HEK293 (cell line): ENCODE measurements around the gene MTPN.

ENCODE experiments used
- SCRT1 ChIP-seq: fragments of 450-650 bp; formaldehyde crosslinking; IDR thresholded peaks from 2 replicates; pipeline ENCODE4 v1.5.1; 2016; ENCODE audit warnings: missing biosample characterization, missing genetic modification characterization, borderline replicate concordance
- YY1 ChIP-seq: fragments of 450-650 bp; formaldehyde crosslinking; IDR thresholded peaks from 2 replicates; pipeline ENCODE4 v1.5.1; 2018; ENCODE audit warnings: missing biosample characterization, missing genetic modification characterization
- ZBTB8A ChIP-seq: fragments of 450-650 bp; formaldehyde crosslinking; IDR thresholded peaks from 2 replicates; pipeline ENCODE4 v1.5.1; 2016; ENCODE audit warnings: missing biosample characterization, missing genetic modification characterization
- ZNF10 ChIP-seq: fragments of 450-650 bp; formaldehyde crosslinking; IDR thresholded peaks from 2 replicates; pipeline ENCODE4 v1.5.1; 2017; ENCODE audit warnings: missing biosample characterization, missing genetic modification characterization
- ZNF121 ChIP-seq: fragments of 450-650 bp; formaldehyde crosslinking; IDR thresholded peaks from 2 replicates; pipeline ENCODE4 v1.5.1; 2016; ENCODE audit warnings: missing biosample characterization, missing genetic modification characterization
- ZNF132 ChIP-seq: fragments of 450-650 bp; formaldehyde crosslinking; IDR thresholded peaks from 2 replicates; pipeline ENCODE4 v1.5.1; 2017; ENCODE audit warnings: missing biosample characterization, missing genetic modification characterization, borderline replicate concordance
- ZNF629 ChIP-seq: fragments of 450-650 bp; formaldehyde crosslinking; IDR thresholded peaks from 2 replicates; pipeline ENCODE4 v1.5.1; 2017; ENCODE audit warnings: missing biosample characterization, missing genetic modification characterization
- ZNF776 ChIP-seq: fragments of 450-650 bp; formaldehyde crosslinking; IDR thresholded peaks from 2 replicates; pipeline ENCODE4 v1.5.0; 2017; ENCODE audit warnings: missing biosample characterization, missing genetic modification characterization, borderline replicate concordance
- ZNF785 ChIP-seq: fragments of 450-650 bp; formaldehyde crosslinking; IDR thresholded peaks from 2 replicates; pipeline ENCODE4 v1.5.1; 2016; ENCODE audit warnings: missing biosample characterization, missing genetic modification characterization
- TF ChIP-seq, protein P1 (sequence below): fragments of 450-650 bp; formaldehyde crosslinking; IDR thresholded peaks from 2 replicates; pipeline ENCODE4 v1.5.1; 2016; ENCODE audit warnings: missing biosample characterization, missing genetic modification characterization
- TF ChIP-seq, protein P2 (sequence below): fragments of 450-650 bp; formaldehyde crosslinking; IDR thresholded peaks from 2 replicates; pipeline ENCODE4 v1.5.1; 2016; ENCODE audit warnings: missing biosample characterization, missing genetic modification characterization
- TF ChIP-seq, protein P3 (sequence below): fragments of 450-650 bp; formaldehyde crosslinking; IDR thresholded peaks from 2 replicates; pipeline ENCODE4 v1.5.0; 2017; ENCODE audit warnings: missing biosample characterization, missing genetic modification characterization, borderline replicate concordance
- TF ChIP-seq, protein P4 (sequence below): fragments of 450-650 bp; formaldehyde crosslinking; IDR thresholded peaks from 2 replicates; pipeline ENCODE4 v1.5.1; 2016; ENCODE audit warnings: missing biosample characterization, missing genetic modification characterization, low read depth

DNA sequence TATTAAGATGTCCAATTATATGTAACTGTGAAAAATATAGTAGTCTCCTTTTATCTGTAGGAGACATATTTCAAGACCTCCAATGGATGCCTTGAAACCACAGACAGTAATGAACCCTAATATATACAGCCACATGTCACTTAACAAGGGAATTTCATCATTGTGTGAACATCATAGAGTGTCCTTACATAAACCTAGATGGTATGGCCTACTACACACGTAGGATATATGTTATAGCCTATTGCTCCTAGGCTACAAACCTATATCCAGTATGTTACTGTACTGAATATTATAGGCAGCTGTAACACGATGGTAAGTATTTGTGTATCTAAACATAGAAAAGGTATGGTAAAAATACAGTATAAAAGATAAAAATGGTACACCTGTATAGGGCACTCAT lies 32.4 kb downstream of the MTPN start:
- TF ChIP-seq ZNF785 (tag by site-specific recombination) (no peak), SCRT1 (no peak), ZNF629 (no peak), ZNF10 (tag by site-specific recombination) (no peak), YY1 (tag by site-specific recombination) (no peak), ZNF121 (tag by site-specific recombination) (no peak), ZBTB8A (tag by site-specific recombination) (no peak), ZNF776 (tag by site-specific recombination) (no peak), ZNF132 (no peak)
- TF ChIP-seq, protein P1, sequence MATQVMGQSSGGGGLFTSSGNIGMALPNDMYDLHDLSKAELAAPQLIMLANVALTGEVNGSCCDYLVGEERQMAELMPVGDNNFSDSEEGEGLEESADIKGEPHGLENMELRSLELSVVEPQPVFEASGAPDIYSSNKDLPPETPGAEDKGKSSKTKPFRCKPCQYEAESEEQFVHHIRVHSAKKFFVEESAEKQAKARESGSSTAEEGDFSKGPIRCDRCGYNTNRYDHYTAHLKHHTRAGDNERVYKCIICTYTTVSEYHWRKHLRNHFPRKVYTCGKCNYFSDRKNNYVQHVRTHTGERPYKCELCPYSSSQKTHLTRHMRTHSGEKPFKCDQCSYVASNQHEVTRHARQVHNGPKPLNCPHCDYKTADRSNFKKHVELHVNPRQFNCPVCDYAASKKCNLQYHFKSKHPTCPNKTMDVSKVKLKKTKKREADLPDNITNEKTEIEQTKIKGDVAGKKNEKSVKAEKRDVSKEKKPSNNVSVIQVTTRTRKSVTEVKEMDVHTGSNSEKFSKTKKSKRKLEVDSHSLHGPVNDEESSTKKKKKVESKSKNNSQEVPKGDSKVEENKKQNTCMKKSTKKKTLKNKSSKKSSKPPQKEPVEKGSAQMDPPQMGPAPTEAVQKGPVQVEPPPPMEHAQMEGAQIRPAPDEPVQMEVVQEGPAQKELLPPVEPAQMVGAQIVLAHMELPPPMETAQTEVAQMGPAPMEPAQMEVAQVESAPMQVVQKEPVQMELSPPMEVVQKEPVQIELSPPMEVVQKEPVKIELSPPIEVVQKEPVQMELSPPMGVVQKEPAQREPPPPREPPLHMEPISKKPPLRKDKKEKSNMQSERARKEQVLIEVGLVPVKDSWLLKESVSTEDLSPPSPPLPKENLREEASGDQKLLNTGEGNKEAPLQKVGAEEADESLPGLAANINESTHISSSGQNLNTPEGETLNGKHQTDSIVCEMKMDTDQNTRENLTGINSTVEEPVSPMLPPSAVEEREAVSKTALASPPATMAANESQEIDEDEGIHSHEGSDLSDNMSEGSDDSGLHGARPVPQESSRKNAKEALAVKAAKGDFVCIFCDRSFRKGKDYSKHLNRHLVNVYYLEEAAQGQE (tag by site-specific recombination), result no peak
- TF ChIP-seq, protein P2, sequence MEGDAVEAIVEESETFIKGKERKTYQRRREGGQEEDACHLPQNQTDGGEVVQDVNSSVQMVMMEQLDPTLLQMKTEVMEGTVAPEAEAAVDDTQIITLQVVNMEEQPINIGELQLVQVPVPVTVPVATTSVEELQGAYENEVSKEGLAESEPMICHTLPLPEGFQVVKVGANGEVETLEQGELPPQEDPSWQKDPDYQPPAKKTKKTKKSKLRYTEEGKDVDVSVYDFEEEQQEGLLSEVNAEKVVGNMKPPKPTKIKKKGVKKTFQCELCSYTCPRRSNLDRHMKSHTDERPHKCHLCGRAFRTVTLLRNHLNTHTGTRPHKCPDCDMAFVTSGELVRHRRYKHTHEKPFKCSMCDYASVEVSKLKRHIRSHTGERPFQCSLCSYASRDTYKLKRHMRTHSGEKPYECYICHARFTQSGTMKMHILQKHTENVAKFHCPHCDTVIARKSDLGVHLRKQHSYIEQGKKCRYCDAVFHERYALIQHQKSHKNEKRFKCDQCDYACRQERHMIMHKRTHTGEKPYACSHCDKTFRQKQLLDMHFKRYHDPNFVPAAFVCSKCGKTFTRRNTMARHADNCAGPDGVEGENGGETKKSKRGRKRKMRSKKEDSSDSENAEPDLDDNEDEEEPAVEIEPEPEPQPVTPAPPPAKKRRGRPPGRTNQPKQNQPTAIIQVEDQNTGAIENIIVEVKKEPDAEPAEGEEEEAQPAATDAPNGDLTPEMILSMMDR (tag by site-specific recombination), result no peak
- TF ChIP-seq, protein P3, sequence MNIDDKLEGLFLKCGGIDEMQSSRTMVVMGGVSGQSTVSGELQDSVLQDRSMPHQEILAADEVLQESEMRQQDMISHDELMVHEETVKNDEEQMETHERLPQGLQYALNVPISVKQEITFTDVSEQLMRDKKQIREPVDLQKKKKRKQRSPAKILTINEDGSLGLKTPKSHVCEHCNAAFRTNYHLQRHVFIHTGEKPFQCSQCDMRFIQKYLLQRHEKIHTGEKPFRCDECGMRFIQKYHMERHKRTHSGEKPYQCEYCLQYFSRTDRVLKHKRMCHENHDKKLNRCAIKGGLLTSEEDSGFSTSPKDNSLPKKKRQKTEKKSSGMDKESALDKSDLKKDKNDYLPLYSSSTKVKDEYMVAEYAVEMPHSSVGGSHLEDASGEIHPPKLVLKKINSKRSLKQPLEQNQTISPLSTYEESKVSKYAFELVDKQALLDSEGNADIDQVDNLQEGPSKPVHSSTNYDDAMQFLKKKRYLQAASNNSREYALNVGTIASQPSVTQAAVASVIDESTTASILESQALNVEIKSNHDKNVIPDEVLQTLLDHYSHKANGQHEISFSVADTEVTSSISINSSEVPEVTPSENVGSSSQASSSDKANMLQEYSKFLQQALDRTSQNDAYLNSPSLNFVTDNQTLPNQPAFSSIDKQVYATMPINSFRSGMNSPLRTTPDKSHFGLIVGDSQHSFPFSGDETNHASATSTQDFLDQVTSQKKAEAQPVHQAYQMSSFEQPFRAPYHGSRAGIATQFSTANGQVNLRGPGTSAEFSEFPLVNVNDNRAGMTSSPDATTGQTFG (tag by site-specific recombination), result no peak
- TF ChIP-seq, protein P4, sequence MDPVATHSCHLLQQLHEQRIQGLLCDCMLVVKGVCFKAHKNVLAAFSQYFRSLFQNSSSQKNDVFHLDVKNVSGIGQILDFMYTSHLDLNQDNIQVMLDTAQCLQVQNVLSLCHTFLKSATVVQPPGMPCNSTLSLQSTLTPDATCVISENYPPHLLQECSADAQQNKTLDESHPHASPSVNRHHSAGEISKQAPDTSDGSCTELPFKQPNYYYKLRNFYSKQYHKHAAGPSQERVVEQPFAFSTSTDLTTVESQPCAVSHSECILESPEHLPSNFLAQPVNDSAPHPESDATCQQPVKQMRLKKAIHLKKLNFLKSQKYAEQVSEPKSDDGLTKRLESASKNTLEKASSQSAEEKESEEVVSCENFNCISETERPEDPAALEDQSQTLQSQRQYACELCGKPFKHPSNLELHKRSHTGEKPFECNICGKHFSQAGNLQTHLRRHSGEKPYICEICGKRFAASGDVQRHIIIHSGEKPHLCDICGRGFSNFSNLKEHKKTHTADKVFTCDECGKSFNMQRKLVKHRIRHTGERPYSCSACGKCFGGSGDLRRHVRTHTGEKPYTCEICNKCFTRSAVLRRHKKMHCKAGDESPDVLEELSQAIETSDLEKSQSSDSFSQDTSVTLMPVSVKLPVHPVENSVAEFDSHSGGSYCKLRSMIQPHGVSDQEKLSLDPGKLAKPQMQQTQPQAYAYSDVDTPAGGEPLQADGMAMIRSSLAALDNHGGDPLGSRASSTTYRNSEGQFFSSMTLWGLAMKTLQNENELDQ (tag by site-specific recombination), result no peak
